HUES48 (cell line): ENCODE data around the gene RHBDL1.

Source experiments
- H3K27ac ChIP-seq: one replicate; pipeline ENCODE4 v1.7.0; 2013; ENCODE audit warnings: low read depth, low read length, inconsistent platforms
- H3K27me3 ChIP-seq: 2 replicates; pipeline ENCODE4 v1.6.1; 2013; ENCODE audit warnings: mild to moderate bottlenecking, low read length; ENCODE audit not compliant: control insufficient read depth, insufficient read depth
- H3K36me3 ChIP-seq: 2 replicates; pipeline ENCODE4 v1.6.1; 2013; ENCODE audit warnings: low read length; ENCODE audit not compliant: control insufficient read depth, insufficient read depth
- H3K4me1 ChIP-seq: 2 replicates; pipeline ENCODE4 v1.6.1; 2013; ENCODE audit warnings: mild to moderate bottlenecking, low read length; ENCODE audit not compliant: control insufficient read depth, insufficient read depth
- H3K4me3 ChIP-seq: 2 replicates; pipeline ENCODE4 v1.5.1; 2013; ENCODE audit warnings: mild to moderate bottlenecking, low read depth, low read length
- H3K9ac ChIP-seq: 2 replicates; pipeline ENCODE4 v1.6.1; 2013; ENCODE audit warnings: mild to moderate bottlenecking, low read depth, low read length, moderate library complexity
- H3K9me3 ChIP-seq: 2 replicates; pipeline ENCODE4 v1.6.1; 2013; ENCODE audit warnings: low read length; ENCODE audit not compliant: control insufficient read depth, insufficient read depth

Gene RHBDL1

DNA sequence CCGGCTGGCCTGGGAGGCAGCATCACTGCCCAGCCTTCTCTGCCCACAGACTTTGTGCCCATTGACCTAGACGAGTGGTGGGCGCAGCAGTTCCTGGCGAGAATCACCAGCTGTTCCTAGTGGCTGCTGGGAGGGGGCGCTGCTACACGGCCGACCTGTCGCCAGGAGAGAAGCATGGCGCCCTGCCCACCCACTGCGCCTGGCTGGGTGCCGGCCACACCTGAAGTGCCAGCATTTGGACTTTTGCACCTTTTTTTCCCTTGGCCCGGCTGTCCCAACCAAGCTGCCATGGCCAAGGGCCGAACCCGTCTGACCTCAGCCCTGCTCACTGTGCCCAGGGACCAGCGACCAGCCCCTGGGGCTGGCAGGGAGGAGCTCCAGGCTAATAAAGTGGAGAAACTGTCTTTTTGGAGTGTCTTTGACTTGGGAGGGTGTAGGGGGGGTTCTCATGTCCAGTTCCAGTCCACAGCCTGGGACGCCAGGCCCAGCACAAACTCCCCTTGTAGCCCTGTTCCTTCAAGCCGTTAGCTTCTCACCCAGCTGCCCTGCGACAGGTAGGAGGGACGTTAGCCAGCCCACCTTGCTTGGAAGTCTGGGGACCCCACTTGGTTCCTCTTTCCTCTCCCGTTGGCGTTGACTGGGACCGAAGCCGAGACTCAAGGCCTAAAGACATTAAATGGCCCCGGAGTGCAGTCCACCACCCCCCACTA, 27.2 kb upstream of the RHBDL1 start:
- Histone ChIP-seq H3K4me1 (peaks cover 4% of the 10 kb centered on the region; the same call in 1 of the 2 replicates), H3K9me3 (no peaks in the 10 kb centered on the region), H3K27me3 (no peaks in the 10 kb centered on the region), H3K36me3 (peaks cover 7% of the 10 kb centered on the region; the same call in 1 of the 2 replicates), H3K9ac (no peak overlapping the region), H3K4me3 (peak overlapping the region; percentile 79), H3K27ac (peak overlapping the region; percentile 86)

DNA sequence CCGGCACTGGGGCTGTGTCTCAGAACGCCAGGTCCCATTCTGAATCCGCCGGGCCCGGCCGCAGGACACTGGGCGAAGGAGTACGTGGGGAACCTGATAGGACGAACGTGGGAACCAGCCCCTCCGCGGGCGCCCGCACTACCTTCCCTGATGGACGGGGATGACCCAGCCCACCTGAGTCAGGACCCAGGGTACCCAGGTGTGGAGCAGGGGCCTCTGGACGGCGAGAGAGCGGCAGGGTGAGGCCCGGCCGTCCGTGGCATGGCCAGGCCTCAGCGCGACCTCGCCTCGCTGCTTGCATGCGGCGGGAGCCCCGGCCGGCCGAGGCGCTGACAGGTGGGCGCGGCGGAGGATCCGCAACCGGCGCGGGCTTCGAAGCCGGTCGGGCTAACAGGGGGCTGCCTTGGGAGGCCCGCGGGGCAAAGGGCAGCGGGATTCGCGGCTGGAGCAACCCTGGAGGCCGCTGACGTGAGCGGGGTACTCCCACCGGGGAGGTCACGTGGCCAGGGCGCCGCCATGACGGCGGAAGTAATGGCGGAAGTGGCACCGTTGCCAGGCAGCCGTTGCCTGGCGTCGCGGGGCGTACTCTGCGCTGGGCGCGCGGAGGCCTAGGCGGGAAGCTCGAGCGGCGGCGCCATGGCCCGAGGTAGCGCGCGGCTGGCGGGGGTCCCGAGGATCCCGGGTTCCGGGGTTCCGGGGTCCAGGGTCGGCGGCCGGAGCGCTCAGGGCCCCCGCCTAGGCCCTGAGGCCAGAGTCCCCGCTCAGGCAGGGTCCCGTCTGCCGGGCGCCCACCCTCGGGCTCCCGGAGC, 26.5 kb upstream of the RHBDL1 start, which contains the start of gene WDR90:
Gene WDR90, plus strand, starts transcription at position 585 of the 809 bp plus-strand sequence. Its CDS starts 52 bp downstream, at position 637.
- Histone ChIP-seq H3K9ac (peak within 1 kb of the TSS; percentile 71; the same call in 1 of the 2 replicates), H3K4me3 (peak within 1 kb of the TSS; percentile 79), H3K4me1 (peaks cover 4% of the 10 kb centered on the region; the same call in 1 of the 2 replicates), H3K36me3 (peaks cover 14% of the 10 kb centered on the region; the same call in 1 of the 2 replicates), H3K9me3 (no peaks in the 10 kb centered on the region), H3K27me3 (no peaks in the 10 kb centered on the region), H3K27ac (peak within 1 kb of the TSS; percentile 86)

DNA sequence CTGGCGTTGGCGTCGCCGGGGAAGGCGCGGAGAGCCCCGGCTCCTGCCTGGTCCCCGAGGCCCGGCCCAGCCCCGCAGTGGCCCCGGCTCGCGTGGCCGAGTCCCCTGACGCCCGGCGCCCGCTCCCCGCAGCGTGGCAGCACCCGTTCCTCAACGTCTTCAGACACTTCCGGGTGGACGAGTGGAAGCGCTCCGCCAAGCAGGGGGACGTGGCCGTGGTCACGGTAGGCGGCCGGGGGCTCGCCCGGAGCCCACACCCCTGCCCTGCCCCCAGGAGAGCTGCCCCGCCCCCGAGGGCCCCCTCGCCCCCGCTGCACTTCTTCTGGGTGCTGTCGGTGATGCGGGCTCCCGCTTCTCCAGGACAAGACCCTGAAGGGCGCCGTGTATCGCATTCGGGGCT, 25.8 kb upstream of the RHBDL1 start:
- H3K27ac ChIP-seq: peak overlapping the region; percentile 86
- peaks cover 15% of the 10 kb centered on the region; the same call in 1 of the 2 replicates for H3K36me3 ChIP-seq
- no peaks in the 10 kb centered on the region for H3K9me3 ChIP-seq
- H3K4me3 ChIP-seq: peak overlapping the region; percentile 79
- peak overlapping the region; percentile 48; the same call in 1 of the 2 replicates for H3K9ac ChIP-seq
- H3K27me3 ChIP-seq: no peaks in the 10 kb centered on the region
- peaks cover 4% of the 10 kb centered on the region; the same call in 1 of the 2 replicates for H3K4me1 ChIP-seq

DNA sequence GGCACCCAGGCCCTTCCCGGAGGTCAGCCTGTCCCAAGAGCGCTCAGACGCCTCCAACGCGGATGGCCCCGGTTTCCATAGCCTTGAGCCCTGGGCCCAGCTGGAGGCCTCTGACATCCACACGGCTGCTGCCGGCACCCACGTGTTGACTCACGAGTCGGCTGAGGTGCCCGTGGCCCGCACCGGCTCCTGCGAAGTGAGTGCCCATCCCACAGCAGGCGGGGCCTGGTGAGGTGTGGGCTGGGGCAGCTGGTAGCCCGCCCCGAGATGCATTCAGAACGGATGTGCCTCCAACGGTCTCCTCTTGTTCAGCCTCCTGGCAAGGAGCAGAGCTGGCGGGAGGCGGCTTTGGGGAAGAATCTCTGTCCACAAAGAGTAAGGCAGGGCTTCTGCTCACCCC, 23.6 kb upstream of the RHBDL1 start:
- no peaks in the 10 kb centered on the region for H3K9me3 ChIP-seq
- H3K27me3 ChIP-seq: no peaks in the 10 kb centered on the region
- H3K4me3 ChIP-seq: no peak overlapping the region
- no peak overlapping the region for H3K9ac ChIP-seq
- no peak overlapping the region for H3K27ac ChIP-seq
- H3K4me1 ChIP-seq: peaks cover 4% of the 10 kb centered on the region; the same call in 1 of the 2 replicates
- H3K36me3 ChIP-seq: peaks cover 22% of the 10 kb centered on the region

DNA sequence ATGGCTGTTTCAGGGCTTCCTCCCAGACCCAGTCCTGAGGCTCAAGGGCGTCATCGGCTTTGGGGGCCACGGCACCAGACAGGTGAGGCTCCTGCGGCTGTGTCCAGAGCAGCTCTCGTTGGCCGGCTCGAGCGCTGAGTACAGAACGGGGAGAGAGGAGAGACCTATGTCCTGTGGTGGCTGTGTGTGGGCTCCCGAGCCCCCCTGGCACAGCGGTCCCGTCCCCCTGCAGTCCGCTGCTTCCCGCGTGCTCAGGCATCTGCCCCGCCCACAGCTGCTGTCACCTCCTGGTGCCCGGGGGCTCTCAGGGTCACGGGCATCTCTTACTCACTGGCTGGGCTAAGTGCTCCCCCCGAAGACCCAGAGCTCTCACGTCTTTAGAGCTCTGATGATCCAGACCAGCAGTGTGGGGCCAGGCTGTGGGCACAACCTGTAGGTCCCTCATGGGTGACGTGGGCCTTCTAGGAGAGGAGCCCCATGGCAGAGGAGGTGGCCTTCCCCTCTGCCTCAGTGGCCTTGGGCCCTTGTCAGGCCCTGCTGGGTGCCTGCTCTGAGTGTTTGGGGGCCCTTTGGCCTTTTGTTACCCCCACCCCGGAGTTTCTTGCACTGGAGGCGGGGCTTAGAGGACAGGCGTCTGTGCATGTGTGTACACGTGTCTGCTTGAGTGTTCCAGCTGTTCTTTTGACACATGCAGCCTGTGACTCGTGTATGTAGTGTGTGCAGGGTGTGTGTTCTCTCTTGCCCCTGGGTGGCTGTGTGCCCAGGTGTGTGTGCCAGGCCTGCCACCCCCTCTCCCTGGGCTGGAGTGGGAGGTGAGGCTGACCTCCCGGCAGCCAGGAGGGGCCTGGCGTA, 22.8 kb upstream of the RHBDL1 start:
- H3K9me3 ChIP-seq: no peaks in the 10 kb centered on the region
- no peak overlapping the region for H3K27ac ChIP-seq
- no peak overlapping the region for H3K9ac ChIP-seq
- peaks cover 28% of the 10 kb centered on the region for H3K36me3 ChIP-seq
- peaks cover 4% of the 10 kb centered on the region; the same call in 1 of the 2 replicates for H3K4me1 ChIP-seq
- no peaks in the 10 kb centered on the region for H3K27me3 ChIP-seq
- no peak overlapping the region for H3K4me3 ChIP-seq

DNA sequence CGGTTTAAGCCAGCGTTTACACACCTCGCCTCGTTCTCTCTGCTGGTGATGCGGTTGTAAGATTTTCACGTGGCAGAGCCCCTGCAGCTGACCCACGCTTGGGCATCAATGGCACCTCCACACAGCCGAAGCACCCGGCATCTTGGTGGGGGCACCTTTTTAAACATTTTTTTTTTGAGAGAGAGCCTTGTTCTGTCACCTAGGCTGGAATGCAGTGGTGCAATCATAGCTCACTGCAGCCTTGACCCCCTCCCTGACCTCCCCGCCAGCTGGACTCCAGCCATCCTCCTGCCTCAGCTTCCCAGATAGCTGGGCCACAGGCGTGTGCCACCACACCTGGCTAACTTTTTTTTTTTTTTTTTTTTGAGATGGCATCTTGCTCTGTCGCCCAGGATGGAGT, 21.4 kb upstream of the RHBDL1 start:
- H3K4me3 ChIP-seq: no peak overlapping the region
- H3K27ac ChIP-seq: no peak overlapping the region
- no peaks in the 10 kb centered on the region for H3K4me1 ChIP-seq
- H3K9ac ChIP-seq: no peak overlapping the region
- no peaks in the 10 kb centered on the region for H3K9me3 ChIP-seq
- H3K36me3 ChIP-seq: peaks cover 41% of the 10 kb centered on the region
- H3K27me3 ChIP-seq: no peaks in the 10 kb centered on the region

DNA sequence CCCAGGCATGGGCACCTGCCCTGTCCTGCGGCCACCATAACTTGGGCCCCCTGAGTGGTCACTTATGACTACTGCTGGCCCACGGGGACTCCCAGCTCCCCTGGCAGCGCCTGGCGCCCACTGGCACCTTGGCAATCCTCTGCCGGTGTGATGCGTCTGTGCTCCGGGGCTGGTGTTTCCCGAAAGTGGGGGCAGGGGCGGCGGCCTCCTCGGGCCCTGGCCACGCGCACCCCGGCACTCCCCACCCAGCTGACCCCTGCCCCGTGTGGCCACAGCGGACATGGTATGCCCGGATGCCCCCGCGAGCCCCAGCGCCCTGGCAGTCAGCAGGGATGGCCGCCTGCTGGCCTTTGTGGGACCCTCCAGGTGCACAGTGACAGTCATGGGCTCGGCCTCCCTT, 18.0 kb upstream of the RHBDL1 start:
- Histone ChIP-seq H3K4me1 (no peaks in the 10 kb centered on the region), H3K36me3 (peaks cover 42% of the 10 kb centered on the region), H3K9ac (no peak overlapping the region), H3K27ac (no peak overlapping the region), H3K9me3 (no peaks in the 10 kb centered on the region), H3K27me3 (no peaks in the 10 kb centered on the region), H3K4me3 (no peak overlapping the region)

DNA sequence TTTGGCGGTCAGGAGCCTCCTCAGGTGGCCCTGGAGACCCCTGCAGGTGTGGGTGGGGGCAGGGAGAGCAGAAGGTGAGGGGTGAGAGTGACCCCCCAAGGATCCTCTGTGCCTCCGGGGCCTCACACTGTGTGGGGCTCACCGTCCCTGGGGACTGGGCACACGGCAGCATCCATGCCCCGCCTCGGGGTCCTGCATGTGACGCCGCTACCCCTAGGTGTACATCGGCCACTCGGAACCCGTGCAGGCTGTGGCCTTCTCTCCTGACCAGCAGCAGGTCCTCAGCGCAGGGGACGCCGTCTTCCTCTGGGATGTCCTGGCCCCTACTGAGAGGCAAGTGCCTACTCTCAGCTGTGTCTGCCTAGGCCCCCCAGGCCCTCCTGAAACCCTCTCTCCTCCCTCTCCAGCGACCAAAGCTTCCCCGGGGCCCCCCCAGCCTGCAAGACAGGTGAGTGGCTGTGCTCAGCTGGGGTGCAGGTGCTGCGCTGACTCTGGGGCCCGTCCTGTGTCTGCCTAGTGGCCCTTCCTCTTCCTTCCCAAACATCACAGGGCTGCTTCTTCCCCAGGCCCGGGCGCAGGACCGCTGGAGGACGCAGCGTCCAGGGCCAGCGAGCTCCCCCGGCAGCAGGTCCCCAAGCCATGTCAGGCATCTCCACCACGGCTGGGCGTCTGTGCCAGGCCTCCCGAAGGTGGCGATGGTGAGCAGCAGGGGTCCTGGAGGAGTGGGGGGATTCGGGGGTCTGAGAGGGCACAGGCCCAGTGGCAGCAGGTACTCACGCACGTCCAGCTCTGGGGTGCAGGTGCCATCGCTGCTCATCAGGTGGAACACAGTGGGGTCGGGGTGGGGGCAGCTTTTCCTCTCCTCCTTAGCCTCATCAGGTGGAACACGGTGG, 16.5 kb upstream of the RHBDL1 start:
- Histone ChIP-seq H3K36me3 (peaks cover 37% of the 10 kb centered on the region), H3K9ac (no peak overlapping the region), H3K27me3 (no peaks in the 10 kb centered on the region)

DNA sequence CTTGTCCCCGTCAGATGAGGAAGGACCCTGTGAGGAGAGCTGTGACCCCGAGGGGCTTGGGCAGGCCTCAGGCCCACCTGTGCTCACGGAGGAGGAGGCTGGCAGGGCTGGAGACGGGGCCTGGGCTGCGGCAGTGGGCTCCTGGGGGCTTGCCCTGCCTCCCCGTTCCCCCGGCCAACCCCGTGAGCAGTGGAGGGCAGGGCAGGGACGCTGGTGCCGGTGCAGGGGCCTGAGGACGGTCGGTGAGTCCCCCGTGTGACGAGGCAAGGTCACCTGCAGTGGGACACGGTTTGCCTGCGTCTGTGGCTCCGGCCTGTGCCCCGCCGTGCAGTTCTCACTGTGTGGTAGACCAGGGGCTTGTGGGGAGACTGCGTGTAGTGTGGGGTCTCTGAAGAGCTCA, 15.9 kb upstream of the RHBDL1 start:
- Histone ChIP-seq H3K9ac (no peak overlapping the region), H3K36me3 (peaks cover 35% of the 10 kb centered on the region), H3K27ac (no peak overlapping the region)

More for the DNA sequence above, 16.5 kb upstream of the RHBDL1 start:
- Histone ChIP-seq H3K4me1 (no peaks in the 10 kb centered on the region), H3K9me3 (no peaks in the 10 kb centered on the region), H3K27ac (no peak overlapping the region), H3K4me3 (no peak overlapping the region)

DNA sequence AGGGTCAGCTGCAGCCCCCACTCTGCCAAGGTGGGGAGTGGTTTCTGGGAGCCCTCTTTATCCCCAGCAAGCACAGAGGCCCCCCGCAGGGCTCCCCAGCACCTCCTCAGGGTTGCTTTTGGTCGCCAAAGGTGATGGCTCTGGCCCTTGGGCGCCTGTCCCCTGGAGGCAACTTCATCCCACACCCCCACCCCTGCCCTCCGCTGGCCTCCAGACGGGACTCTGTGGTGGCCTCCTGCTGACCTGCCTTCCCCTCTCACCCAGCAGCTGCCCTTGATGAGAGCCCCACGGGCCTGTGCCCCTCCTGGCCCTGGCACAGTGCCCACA, 15.4 kb upstream of the RHBDL1 start:
- no peak overlapping the region for H3K4me3 ChIP-seq
- H3K36me3 ChIP-seq: peaks cover 35% of the 10 kb centered on the region
- H3K27ac ChIP-seq: no peak overlapping the region
- H3K27me3 ChIP-seq: no peaks in the 10 kb centered on the region
- H3K9me3 ChIP-seq: no peaks in the 10 kb centered on the region
- no peak overlapping the region for H3K9ac ChIP-seq
- H3K4me1 ChIP-seq: no peaks in the 10 kb centered on the region

More for the DNA sequence above, 15.9 kb upstream of the RHBDL1 start:
- H3K4me3 ChIP-seq: no peak overlapping the region
- H3K27me3 ChIP-seq: no peaks in the 10 kb centered on the region
- H3K9me3 ChIP-seq: no peaks in the 10 kb centered on the region
- no peaks in the 10 kb centered on the region for H3K4me1 ChIP-seq
